HG02938 (cell line): Measurements from ENCODE around the gene NOS3.

ENCODE experiments used
- ATAC-seq: cut with Tn5 transposase; IDR thresholded peaks from one replicate; pipeline ENCODE4 v1.9.1; 2021; ENCODE audit warnings: mild to moderate bottlenecking, moderate library complexity; ENCODE audit not compliant: unreplicated experiment

The NOS3 gene

DNA sequence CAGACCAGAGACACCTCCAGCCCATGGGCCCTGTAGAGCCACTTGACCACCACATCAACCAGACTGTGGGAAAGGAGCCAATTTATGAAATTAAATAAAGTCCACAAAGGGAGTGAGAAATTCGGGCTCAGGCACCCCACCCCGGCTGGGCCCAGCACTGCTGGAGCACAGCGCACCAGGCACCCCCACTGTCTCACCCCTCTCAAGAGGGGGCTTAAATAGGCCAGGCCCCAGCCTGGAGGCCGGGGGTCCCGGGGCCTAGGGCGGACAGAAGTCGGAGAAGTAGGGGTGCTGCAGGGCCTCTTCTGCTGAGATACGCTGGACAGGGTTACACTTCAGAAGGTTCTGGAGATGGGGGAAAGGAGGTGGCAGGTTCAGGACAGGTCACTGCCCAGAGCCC, 62.9 kb downstream of the NOS3 start:
- ATAC-seq = no peak

DNA sequence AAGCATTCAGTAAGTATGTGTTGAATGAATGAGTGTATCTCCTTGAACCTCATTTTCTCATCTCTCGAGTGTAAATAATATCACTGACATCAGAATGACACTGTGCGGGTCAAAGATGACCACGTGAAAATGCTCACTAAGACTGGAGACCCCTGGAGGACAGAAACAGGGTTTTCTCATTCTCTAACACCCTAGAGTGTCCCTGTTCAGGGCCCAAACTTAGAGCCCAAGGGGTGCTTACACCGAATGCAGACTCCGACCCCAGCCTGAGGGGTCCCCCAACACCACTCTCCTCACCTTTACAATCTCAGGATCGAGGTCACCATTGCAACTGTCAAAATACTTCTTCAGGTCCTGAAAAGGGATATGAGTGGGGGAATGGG, 65.5 kb downstream of the NOS3 start:
- no peak for ATAC-seq

DNA sequence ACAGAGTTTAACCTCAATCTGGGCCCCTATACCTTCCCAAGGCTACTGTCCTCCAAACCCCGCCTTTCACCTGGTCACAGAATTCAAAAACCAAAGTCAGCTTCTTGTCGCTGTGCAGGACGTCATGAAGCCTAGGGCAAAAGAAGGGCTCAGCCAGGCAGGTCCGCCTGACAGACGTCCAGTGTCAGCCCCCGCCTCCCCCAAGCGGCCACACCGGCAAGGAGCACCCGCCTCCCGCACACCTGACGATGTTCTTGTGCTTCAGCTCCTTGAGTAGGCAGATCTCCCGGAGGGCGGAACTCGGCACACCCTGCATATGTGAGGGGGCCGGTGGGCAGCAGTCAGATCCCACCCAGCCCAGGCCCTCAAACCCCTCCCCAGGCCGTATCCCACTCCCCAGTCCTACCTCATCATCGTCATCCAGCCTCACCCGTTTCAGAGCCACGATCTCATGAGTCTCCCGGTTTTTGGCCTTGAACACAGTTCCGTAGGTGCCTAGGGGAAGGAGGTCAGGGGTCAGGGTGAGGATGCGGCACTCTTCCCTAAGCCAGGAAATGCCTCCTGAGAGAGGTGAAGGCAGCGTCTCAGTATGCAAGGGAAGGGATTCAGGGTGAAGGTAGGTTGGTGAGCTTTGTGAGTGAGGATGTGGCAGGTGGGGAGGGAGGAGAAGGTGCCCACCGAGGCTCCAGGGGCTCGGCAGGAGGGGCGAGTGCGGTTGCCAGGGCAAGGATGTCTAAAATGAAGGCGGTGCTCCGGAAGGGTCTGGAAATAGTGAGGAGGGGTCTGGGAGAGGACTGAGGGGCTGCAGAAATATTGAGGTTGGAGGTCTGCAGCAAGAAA, 66.1 kb downstream of the NOS3 start:
- no peak for ATAC-seq

DNA sequence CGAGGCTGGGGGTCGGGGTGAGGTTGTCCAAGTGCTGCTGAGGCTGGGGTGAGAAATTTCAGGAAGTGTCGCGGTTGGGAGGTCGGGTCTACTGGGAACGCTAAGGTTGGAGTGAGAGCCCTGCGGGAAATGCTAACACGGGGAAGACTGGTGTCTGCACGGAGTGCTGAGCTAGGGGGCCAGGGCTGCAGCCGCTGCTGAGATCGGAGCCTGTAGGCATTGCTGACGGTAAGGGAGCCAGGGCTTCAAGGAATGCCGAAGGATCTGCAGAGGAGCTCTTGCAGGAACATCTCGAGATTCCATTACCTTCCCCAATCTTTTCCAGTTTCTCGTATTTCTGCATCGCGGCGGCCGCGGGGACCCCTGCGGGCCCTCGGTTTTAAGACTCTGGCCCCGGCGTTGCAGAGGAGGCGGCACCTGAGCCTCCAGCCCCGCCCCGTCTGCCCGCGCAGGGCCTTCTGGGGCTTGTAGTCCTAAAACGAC, 66.7 kb downstream of the NOS3 start, which contains the start of gene CDK5:
CDK5 (minus strand) TSS at position 392 of the 483 bp plus-strand sequence; CDS start at position 343, 49 bp downstream.
- ATAC-seq = peak; percentile 6

DNA sequence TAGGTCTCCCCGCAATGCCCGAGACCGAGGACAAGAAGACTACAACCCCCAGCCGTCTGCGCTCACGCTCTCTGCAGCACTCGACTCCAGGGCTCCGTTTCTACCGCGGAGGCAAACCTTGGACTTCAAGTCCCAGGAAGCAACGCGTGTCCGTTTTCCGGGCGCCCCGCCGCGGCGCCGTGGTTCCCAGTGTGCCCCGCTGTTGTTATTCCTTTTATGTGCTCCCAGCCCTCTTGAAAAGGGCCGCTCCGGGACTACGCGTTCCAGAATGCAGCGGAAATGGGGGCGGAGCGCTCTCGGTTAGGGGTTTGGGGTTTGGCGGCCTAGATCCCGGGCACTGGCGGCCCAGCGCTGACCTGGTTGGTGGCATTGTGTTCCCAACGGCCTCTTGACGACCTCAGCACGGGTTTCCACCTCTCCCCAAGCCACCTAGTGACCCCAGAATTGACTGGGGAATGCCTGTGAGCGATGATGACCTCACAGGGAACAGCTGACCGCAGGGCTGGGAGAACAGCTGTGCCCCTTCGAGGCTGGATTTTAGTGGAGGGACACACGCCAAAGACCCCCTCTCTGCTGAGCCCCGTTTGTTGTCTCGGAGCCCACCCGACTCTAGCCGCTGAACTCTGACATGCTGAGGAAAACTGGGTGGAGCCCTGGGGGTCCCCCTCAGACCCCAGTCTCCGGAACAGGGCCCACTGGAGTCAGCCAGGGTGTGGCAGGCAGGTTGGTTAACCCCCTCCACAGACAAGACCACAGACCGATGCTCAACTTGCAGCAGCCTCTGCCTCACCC, 67.4 kb downstream of the NOS3 start:
- peak; percentile 89 for ATAC-seq

DNA sequence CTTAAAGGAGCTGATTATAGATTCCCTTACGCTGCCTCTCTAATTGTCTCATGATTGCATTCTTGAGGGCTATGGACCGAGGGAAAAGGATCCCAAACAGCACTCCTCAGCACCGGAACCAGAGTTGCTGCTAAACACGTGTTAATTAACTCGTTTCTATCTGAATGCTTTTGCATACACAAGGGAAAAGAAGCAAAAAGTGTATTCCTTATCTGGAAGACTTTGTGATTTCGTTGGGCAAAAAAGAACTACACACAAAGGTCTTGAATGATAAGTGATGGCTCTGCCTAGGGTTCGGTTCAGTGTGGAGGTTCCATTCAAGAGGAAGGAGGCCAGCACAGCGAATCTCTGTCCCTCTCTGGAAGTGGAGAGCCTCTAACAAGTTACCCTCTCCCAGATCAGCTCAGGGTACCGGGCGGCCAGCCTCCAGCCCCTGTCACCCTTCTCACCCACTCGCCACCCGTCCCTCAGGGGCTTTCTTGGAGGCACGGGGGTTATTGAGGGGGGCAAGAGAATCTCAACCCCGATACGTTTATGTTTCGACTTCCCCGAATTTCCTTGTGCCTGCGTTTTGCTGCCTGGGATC, 68.1 kb downstream of the NOS3 start:
- no peak for ATAC-seq

DNA sequence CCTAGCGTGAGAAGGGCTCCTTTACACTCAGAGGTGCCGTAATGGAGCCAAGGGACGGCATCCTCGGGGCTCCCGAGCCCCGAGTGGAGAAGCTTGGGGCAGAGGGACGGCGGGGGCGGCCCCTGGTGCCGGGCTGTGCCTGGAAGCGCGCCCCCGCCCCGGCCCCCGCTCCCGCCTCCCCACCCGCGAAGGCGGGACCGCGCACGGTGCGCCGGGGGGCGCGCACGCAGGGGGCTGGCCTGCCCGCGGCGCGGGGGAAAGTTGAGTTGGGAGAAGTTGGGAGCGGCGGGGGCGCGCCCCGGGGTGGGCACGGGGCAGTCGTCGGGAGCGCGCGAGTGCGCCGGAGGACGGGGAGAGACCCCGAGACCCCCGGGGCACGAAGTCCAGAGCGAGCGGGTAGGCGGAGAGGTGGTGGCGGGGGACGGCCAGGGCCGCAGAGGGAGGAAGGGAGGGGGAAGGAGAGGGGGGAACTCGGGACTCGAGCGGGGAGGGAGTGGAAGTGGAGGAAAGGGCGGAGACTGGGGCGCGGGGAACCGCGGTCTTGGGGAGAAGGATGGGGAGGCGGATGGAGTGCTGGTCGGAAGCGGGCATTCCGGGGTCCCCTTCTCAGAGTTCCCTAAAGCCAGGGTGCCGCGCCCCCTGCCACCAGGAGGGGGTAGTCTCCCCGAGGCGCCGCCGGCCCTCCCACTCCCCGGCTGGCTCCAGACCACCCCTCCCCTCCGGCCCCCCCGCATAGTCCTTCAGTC, 68.7 kb downstream of the NOS3 start, which contains the start of gene SLC4A2:
SLC4A2 (plus strand) TSS at position 223 of the 746 bp plus-strand sequence. CDS start 2,399 bp downstream, outside the sequence.
- peak; percentile 22 for ATAC-seq

DNA sequence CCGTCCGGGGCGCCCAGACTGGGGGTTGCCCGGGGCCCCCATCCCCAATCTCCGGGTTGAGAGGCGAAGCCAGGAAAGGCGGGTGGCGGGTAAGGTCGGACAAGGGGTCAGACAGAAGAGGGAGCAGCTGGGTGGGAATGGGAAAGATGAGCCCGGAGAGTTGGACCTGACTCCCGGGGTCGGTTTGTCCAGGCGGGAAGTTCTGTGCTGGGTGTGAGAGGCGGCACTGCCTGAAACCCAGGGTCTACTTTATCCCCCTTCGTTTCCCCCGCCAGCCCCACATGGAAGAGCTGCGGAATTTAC, 69.2 kb downstream of the NOS3 start:
- ATAC-seq = no peak

DNA sequence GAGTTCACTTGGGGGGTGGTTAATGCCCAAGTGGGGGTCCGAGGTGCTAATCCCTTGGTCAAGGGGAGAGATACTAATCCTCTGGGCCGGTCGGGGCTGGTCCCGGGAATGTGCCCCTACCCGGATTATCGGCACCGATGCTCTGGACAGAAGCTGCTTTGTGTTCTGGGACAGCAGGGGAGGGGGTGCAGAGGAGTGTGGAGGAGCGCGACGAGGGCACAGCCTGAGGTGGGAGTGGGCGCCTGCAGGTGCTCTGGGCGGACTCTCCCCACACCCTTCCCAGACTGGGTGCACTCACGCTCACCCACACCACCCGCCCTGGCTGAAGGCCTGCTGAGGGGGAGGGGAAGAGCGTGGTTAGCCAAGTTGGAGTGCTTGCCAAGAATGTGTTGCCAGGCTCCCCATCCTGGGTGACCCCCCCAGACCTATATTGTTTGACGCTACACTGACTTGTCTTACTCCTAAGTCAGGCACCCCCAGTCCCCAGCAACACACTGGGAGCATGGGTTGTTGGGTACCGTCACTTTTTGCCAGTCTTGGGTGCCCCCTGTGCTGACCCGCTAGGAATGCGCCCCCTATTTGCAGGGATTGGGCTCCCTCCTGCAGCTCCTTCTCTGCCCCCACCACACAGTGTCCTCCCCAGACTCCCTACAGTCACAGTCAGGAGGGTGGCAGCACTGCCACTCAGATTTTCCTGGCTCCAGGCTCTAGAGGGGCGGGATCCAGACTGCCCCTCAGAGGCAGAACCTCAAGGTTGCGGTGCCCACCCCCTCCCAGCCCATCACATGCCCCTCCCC, 69.8 kb downstream of the NOS3 start:
- ATAC-seq = no peak

DNA sequence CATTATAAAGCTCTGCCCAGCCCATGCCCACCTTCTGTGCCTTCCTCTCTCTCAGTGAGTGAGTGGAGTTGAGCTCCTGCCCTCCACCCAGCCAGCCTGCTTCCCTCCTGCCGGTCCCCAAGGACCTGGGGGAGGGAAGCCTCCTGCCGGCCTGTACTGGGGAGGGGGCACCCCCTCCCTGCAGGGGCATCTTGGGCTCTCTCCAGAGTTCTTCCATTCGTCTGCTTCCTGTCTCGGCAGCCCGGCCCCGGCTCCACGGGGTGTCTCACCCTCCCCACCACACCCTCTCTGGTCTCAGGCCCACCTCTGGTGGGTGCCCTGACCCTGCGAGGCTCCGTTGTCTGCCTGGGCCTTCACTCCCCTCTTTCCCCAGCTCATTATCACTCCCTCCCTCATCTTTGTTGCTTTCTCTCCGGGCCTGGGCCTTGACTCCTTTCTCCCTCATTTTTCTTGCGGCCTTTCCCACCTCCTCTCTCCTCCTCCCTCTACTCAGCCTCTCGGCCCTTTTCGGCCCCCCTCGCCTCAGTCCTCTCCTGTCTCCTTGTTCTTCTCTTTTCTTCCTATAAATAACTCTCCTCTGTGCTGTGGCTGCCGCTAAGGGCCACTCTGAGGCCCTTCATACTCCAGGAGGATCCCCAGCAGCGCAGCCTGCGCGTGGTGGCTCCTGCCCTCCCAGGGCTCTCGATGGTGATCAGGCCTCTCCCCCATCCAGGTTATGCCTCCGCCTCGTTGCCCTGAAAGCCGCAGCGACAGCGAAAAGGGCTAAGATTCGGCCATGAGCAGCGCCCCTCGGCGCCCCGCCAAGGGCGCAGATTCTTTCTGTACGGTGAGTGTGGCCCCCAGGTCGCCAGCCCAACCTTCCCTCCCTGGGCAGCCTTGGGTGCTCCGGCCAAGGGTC, 70.6 kb downstream of the NOS3 start:
- no peak for ATAC-seq

DNA sequence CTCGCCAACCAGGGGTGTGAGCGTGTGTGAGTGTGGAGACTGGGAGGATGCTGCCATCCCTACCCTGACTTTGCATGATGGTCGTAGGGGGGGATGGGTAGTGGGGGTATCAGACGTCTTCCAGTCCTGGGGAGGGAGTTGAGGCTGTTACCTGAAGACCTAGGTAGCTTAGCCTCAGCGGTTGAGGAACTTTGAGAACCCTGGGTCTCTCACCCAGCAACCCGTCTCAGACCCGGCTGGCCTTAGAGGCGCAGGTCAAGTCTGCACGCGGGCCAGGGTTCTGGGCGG, 71.2 kb downstream of the NOS3 start:
- no peak for ATAC-seq

DNA sequence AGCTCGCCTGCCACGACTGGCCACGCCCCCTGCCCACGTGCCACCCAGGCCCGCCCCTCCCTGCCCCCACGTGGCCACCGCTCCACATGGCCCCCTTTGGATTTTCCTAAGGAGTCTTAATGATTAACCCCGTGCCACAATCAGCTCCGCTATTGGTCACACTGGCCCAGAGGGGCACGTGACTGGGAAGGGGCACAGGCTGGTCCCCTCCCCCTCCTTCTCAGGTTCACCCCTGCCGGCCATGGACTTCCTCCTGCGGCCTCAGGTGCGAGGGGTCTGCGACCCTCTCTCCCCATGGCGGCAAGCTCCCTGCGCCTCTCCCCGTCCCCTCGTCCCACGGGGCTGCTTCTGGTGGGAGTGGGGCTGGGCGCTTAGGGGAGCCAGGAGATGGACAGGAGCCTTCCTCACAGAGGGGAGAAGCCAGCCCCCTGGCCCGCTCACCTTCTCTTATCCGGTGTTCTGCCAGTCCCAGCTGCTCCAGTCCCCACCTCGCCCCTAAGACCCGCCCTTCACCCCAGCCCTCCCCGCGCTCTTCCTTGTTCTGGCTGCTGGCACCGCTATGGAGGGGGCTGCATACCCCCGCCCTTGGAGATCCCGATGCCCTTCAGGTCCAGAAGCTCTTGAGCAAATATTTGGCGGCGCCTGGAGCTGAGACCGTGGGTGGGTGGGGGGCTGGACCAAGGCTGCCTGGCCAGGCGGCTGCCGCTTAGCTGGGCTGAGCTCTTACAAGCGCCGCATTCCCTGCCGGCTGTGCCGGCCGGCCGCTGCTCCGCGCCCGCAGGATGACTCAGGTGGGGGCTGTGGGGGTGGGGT, 71.8 kb downstream of the NOS3 start:
- ATAC-seq = no peak

DNA sequence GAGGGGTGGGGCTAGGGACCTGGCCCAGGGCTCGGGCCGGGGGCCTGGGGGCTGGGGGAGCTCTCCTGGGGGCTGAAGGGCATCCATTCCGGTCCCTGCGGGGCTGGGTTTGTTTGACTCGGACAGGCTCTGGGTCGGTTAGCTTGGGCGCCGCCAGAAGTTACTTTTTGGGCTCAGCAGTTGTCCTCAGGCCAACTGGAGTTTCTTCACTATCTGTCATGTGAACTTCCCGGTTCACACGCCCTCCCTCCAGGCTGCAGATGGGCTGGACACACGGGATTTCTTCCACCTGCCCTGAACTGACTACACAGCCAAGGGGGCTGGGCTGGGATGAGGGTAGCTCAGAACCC, 72.4 kb downstream of the NOS3 start:
- ATAC-seq = no peak
